H9 (cell line): ENCODE results near the gene PTGDR2. TPM values are rescaled to one million over a fixed set of nuclear protein-coding genes. Genes with fewer than 3 reads are reported as not detected.

Experiments used
- DNase-seq: peaks from one replicate; pipeline ENCODE4 v3.0.0-alpha.2; 2017
- H2AFZ ChIP-seq: one replicate; pipeline ENCODE4 v1.6.1; 2013; ENCODE audit warnings: mild to moderate bottlenecking, low read length, control low read depth, moderate library complexity
- H2AK5ac ChIP-seq: 2 replicates; pipeline ENCODE4 v1.6.1; 2013; ENCODE audit warnings: low read length, control low read depth, mixed read lengths; ENCODE audit not compliant: insufficient read length
- H2BK120ac ChIP-seq: one replicate; pipeline ENCODE4 v1.6.1; 2013; ENCODE audit warnings: low read depth, mild to moderate bottlenecking, low read length, control low read depth, inconsistent platforms; ENCODE audit not compliant: poor library complexity, severe bottlenecking
- H2BK12ac ChIP-seq: 2 replicates; pipeline ENCODE4 v1.6.1; 2013; ENCODE audit warnings: low read length, control low read depth, mixed read lengths, low read depth; ENCODE audit not compliant: insufficient read length
- H2BK15ac ChIP-seq: 2 replicates; pipeline ENCODE4 v1.6.1; 2013; ENCODE audit warnings: low read depth, low read length, control low read depth
- H2BK20ac ChIP-seq: one replicate; pipeline ENCODE4 v1.6.1; 2013; ENCODE audit warnings: low read depth, mild to moderate bottlenecking, low read length, control low read depth, inconsistent platforms; ENCODE audit not compliant: poor library complexity, severe bottlenecking
- H2BK5ac ChIP-seq: 2 replicates; pipeline ENCODE4 v1.6.1; 2013; ENCODE audit warnings: low read length, control low read depth, mixed read lengths; ENCODE audit not compliant: insufficient read length
- H3K14ac ChIP-seq: 2 replicates; pipeline ENCODE4 v1.6.1; 2013; ENCODE audit warnings: low read length, control low read depth; ENCODE audit not compliant: insufficient read depth
- H3K18ac ChIP-seq: 2 replicates; pipeline ENCODE4 v1.6.1; 2013; ENCODE audit warnings: low read depth, mild to moderate bottlenecking, mixed read lengths, low read length, control low read depth; ENCODE audit not compliant: insufficient read length
- H3K23ac ChIP-seq: 2 replicates; pipeline ENCODE4 v1.6.1; 2013; ENCODE audit warnings: low read length, control low read depth, mixed read lengths, low read depth; ENCODE audit not compliant: insufficient read length
- H3K23me2 ChIP-seq: 2 replicates; pipeline ENCODE4 v1.6.1; 2013; ENCODE audit warnings: low read depth, mild to moderate bottlenecking, mixed read lengths, low read length, control low read depth; ENCODE audit not compliant: insufficient read length, poor library complexity, severe bottlenecking
- H3K27ac ChIP-seq: 2 replicates; pipeline ENCODE4 v1.5.1; 2013; ENCODE audit warnings: low read length, control low read depth, mixed read lengths, low read depth; ENCODE audit not compliant: insufficient read length
- H3K27me3 ChIP-seq: 2 replicates; pipeline ENCODE4 v1.6.1; 2013; ENCODE audit warnings: low read length, control low read depth, inconsistent platforms; ENCODE audit not compliant: insufficient read depth
- H3K4ac ChIP-seq: 2 replicates; pipeline ENCODE4 v1.6.1; 2013; ENCODE audit warnings: low read depth, mild to moderate bottlenecking, control low read depth, inconsistent platforms, low read length, moderate library complexity
- H3K4me1 ChIP-seq: 2 replicates; pipeline ENCODE4 v1.6.1; 2013; ENCODE audit warnings: low read length, control low read depth, inconsistent platforms; ENCODE audit not compliant: insufficient read depth
- H3K4me2 ChIP-seq: 2 replicates; pipeline ENCODE4 v1.6.1; 2013; ENCODE audit warnings: low read length, control low read depth, mixed read lengths; ENCODE audit not compliant: insufficient read length, insufficient read depth
- H3K56ac ChIP-seq: 2 replicates; pipeline ENCODE4 v1.6.1; 2013; ENCODE audit warnings: low read depth, mild to moderate bottlenecking, mixed read lengths, low read length, control low read depth; ENCODE audit not compliant: insufficient read length
- H3K79me1 ChIP-seq: 2 replicates; pipeline ENCODE4 v1.6.1; 2013; ENCODE audit warnings: low read depth, mild to moderate bottlenecking, moderate library complexity, low read length, control low read depth, inconsistent platforms; ENCODE audit not compliant: insufficient read depth, poor library complexity, severe bottlenecking
- H3K79me2 ChIP-seq: 2 replicates; pipeline ENCODE4 v1.6.1; 2013; ENCODE audit warnings: low read length, control low read depth, inconsistent platforms; ENCODE audit not compliant: insufficient read depth
- H3K9ac ChIP-seq: 2 replicates; pipeline ENCODE4 v1.6.1; 2013; ENCODE audit warnings: low read length, control low read depth, mixed read lengths; ENCODE audit not compliant: insufficient read length; ENCODE audit errors: extremely low read depth
- H3K9me3 ChIP-seq: one replicate; pipeline ENCODE4 v1.6.1; 2013; ENCODE audit warnings: low read depth, low read length, inconsistent platforms; ENCODE audit not compliant: control insufficient read depth
- H3T11ph ChIP-seq: one replicate; pipeline ENCODE4 v1.6.1; 2013; ENCODE audit warnings: mild to moderate bottlenecking, low read length, control low read depth, inconsistent platforms
- H4K20me1 ChIP-seq: one replicate; pipeline ENCODE4 v1.6.1; 2013; ENCODE audit not compliant: control insufficient read depth, insufficient read length, insufficient read depth
- H4K5ac ChIP-seq: 2 replicates; pipeline ENCODE4 v1.6.1; 2013; ENCODE audit warnings: low read depth, mild to moderate bottlenecking, mixed read lengths, low read length, control low read depth; ENCODE audit not compliant: insufficient read length
- H4K8ac ChIP-seq: replicated peaks from 2 replicates; pipeline ENCODE4 v1.6.1; 2013; ENCODE audit warnings: low read length, control low read depth, mixed read lengths, low read depth; ENCODE audit not compliant: insufficient read length
- H4K91ac ChIP-seq: 2 replicates; pipeline ENCODE4 v1.6.1; 2013; ENCODE audit warnings: low read depth, mild to moderate bottlenecking, moderate library complexity, mixed read lengths, low read length, control low read depth; ENCODE audit not compliant: insufficient read length
- H3K27ac Mint-ChIP-seq, 3 experiments: 2 replicates in 2 of 3; 3 replicates in 1 of 3; pipeline ENCODE4 v1.8.0; 2020 to 2021; ENCODE audit warnings: mixed read lengths in 3 of 3, mild to moderate bottlenecking in 1 of 3, moderate library complexity in 1 of 3
- H3K27me3 Mint-ChIP-seq: 2 replicates; pipeline ENCODE4 v1.8.0; 2021; ENCODE audit warnings: low read depth, mild to moderate bottlenecking, moderate library complexity, mixed read lengths
- H3K36me3 Mint-ChIP-seq, 3 experiments: 2 replicates in 2 of 3; 3 replicates in 1 of 3; pipeline ENCODE4 v1.8.0; 2020 to 2021; ENCODE audit warnings: low read depth in 3 of 3, mixed read lengths in 3 of 3; ENCODE audit not compliant: insufficient read depth in 1 of 3
- H3K4me1 Mint-ChIP-seq, 2 experiments: 2 replicates each; pipeline ENCODE4 v1.8.0; 2020; ENCODE audit warnings: mixed read lengths in 2 of 2
- H3K4me3 Mint-ChIP-seq, 2 experiments: 2 replicates in 1 of 2; 3 replicates in 1 of 2; pipeline ENCODE4 v1.8.0; 2020 to 2021; ENCODE audit warnings: mild to moderate bottlenecking in 2 of 2, mixed read lengths in 2 of 2, moderate library complexity in 1 of 2
- H3K9me3 Mint-ChIP-seq, 2 experiments: 2 replicates in 1 of 2; 3 replicates in 1 of 2; pipeline ENCODE4 v1.8.0; 2020; ENCODE audit warnings: mild to moderate bottlenecking in 2 of 2, mixed read lengths in 2 of 2, moderate library complexity in 1 of 2
- CTCF ChIP-seq: fragments of 200-600 bp; sonication (generic); conservative IDR thresholded peaks from 3 replicates; pipeline ENCODE4 v1.8.0; 2021; ENCODE audit warnings: antibody characterized with exemption, mild to moderate bottlenecking
- WGBS: extraction: QIAGEN DNeasy Blood & Tissue Kit; methylation state at CpG from one replicate; pipeline ENCODE4 v1.1.7; 2013; ENCODE audit warnings: missing lambda C conversion rate, low lambda C conversion rate, mixed read lengths; ENCODE audit not compliant: insufficient read length; ENCODE audit errors: extremely low coverage; 5-methylcytosine and 5-hydroxymethylcytosine counted together
- total RNA-seq: library from RNA; stranded (reverse); gene quantifications from 2 replicates; pipeline ENCODE4 v1.2.1, GENCODE V29; 2021

PTGDR2 gene
- total RNA-seq, 1 experiment from 2014 or later = not detected

DNA sequence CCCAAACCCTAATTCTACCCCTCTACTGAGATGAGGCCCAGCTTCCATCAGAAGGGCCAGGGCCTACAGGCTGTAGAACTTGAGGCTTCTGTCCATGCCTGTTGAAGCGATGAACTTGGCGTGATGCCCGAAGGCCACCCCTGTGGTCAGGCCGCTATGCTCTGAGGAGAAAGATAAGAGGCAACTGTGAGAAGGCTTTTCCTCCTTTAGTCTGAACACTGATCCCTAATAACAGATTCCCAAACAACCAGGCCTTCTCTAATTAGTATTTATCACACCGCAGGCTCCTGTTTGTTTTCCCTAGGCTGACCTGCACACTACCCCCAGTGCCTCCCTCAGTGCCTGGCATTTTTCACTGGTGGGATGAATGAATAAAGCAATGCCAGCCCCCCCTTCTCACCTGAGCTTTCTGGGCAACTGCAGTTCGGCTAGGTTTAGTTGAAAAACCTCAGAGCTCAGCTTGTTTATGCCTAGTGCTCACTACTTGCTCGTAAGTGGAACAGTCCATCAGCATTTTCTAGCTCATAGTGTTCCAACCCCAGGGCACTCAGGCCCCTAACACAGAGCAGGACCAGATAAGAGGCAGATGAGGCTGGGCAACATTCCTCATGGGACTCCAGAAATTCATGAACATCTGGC lies 35.5 kb upstream of the PTGDR2 start:
- H3K27me3 ChIP-seq = no peaks in the 10 kb centered on the region
- Mint-ChIP-seq H3K4me1 (no peaks in the 10 kb centered on the region), H3K4me3 (no peak overlapping the region), H3K27ac (peak overlapping the region in 1 of 3 experiments; percentile 73; a peak in 1 of 7 replicates), H3K9me3 (no peaks in the 10 kb centered on the region), H3K27me3 (no peaks in the 10 kb centered on the region), H3K36me3 (peaks cover 16 to 63% (median 19%) of the 10 kb centered on the region in 3 experiments; a peak in 6 of 7 replicates)
- DNase-seq = no peak
- H3K23me2 ChIP-seq = no peaks in the 10 kb centered on the region
- H3T11ph ChIP-seq = no peak overlapping the region
- no peak overlapping the region for H4K91ac ChIP-seq
- H3K79me2 ChIP-seq = no peaks in the 10 kb centered on the region
- no peak overlapping the region for H2BK12ac ChIP-seq
- H3K9me3 ChIP-seq = no peaks in the 10 kb centered on the region
- no peak overlapping the region for H3K14ac ChIP-seq
- H3K4me2 ChIP-seq = no peak overlapping the region
- H2BK15ac ChIP-seq = no peak overlapping the region
- no CpG with 5 or more reads among the region's 7 CpGs for WGBS
- no peak overlapping the region for H3K23ac ChIP-seq
- H4K5ac ChIP-seq = no peak overlapping the region
- H2BK20ac ChIP-seq = no peak overlapping the region
- no peak overlapping the region for H2BK5ac ChIP-seq
- H4K20me1 ChIP-seq = no peaks in the 10 kb centered on the region
- no peak overlapping the region for H3K18ac ChIP-seq
- no peak overlapping the region for H2AK5ac ChIP-seq
- no peak overlapping the region for H2AFZ ChIP-seq
- H4K8ac ChIP-seq = no peak overlapping the region
- no peak overlapping the region for H2BK120ac ChIP-seq
- no peak overlapping the region for H3K56ac ChIP-seq
- no peak overlapping the region for H3K27ac ChIP-seq
- no peak for TF ChIP-seq CTCF
- no peak overlapping the region for H3K4ac ChIP-seq
- H3K4me1 ChIP-seq = no peaks in the 10 kb centered on the region
- H3K9ac ChIP-seq = no peak overlapping the region
- no peaks in the 10 kb centered on the region for H3K79me1 ChIP-seq
